Measurements from ENCODE around the gene SLC24A4. TPM values are rescaled to one million over a fixed set of nuclear protein-coding genes. Genes with fewer than 3 reads are reported as not detected.

SLC24A4 gene
- total and polyA plus RNA-seq, 2 donors (not counting 3 experiments of a cell fraction or from before 2014, with no cell fraction given) = 0.07 to 0.08 TPM

GRCh38 chr14:92546347-92547053 is 223.5 kb downstream of the SLC24A4 start:
- no peak overlapping the region for H3K4me3 ChIP-seq (replicated peaks in 1 of 3; ENCODE audit: insufficient read depth in 1 of 3, low read depth in 1 of 3, low read length in 3 of 3)
- ChIA-PET CTCF (no interaction called here), POLR2A (interaction anchor here (0.6 kb wide), 1 partner anchor 12 kb away, joined by 3 read pairs; no protein-coding TSS in a partner anchor)
- no peaks in the 10 kb centered on the region for H3K9me3 ChIP-seq (replicated peaks; ENCODE audit: control insufficient read depth, insufficient read depth, low read length)
- no peaks in the 10 kb centered on the region for H3K36me3 ChIP-seq (ENCODE audit: control insufficient read depth in 2 of 2, extremely low read depth in 1 of 2, insufficient read depth in 2 of 2, low read length in 2 of 2)
- intact Hi-C loops (cut with micrococcal nuclease) = no loop called here
- peaks cover 7% of the 10 kb centered on the region for H3K4me1 ChIP-seq (ENCODE audit: control insufficient read depth, extremely low read depth, insufficient read depth, low read length)
- dilution Hi-C loops (cut with MboI; ENCODE audit: extremely low pct_ligation_motif_present, low sequenced_read_pairs) = no loop called here
- no TSS peak for BruUV-seq (replicated peaks)
- H3K79me2 ChIP-seq (ENCODE audit: control insufficient read depth, insufficient read depth, low read length) = no peaks in the 10 kb centered on the region
- H3K27ac ChIP-seq (ENCODE audit: insufficient read depth, low read depth, low read length) = peak overlapping the region; percentile 71
- H3K9ac ChIP-seq (replicated peaks; ENCODE audit: extremely low read depth, insufficient read depth, low read length) = no peak overlapping the region
- TF ChIP-seq POLR2A (IDR thresholded peaks at IDR 0.05; ENCODE audit: low read depth, low read length) (no peak), GATA2 (IDR thresholded peaks at IDR 0.05; ENCODE audit: insufficient read depth, insufficient read length, low read depth, low read length) (no peak), CTCF (IDR thresholded peaks at IDR 0.05; ENCODE audit: extremely low read depth in 1 of 2, insufficient read depth in 1 of 2, low read depth in 1 of 2, low read length in 2 of 2) (no peak), EZH2 (IDR thresholded peaks at IDR 0.05; ENCODE audit: borderline replicate concordance, low read depth, low read length, severe bottlenecking) (no peak), MYC (IDR thresholded peaks at IDR 0.05; ENCODE audit: low read depth, low read length) (no peak), JUN (IDR thresholded peaks at IDR 0.05; ENCODE audit: borderline replicate concordance, insufficient read depth, insufficient read length, low read depth) (peak; percentile 54)
- peak overlapping the region; percentile 32 for H2AFZ ChIP-seq (ENCODE audit: low read depth, low read length)
- peak; percentile 60 for DNase-seq (ENCODE audit: low read depth, low spot score)
- no peaks in the 10 kb centered on the region for H3K9me1 ChIP-seq (replicated peaks; ENCODE audit: control insufficient read depth, extremely low read depth, insufficient read depth, low read length)
- H4K20me1 ChIP-seq (replicated peaks; ENCODE audit: control insufficient read depth, extremely low read depth, insufficient read depth, low read length) = peaks cover 2% of the 10 kb centered on the region
- peak; percentile 79 for FAIRE-seq
- H3K27me3 ChIP-seq (ENCODE audit: control insufficient read depth in 2 of 2, insufficient read depth in 2 of 2, low read length in 2 of 2) = no peaks in the 10 kb centered on the region
- H3K4me2 ChIP-seq (ENCODE audit: insufficient read depth, low read length) = no peak overlapping the region

Measured in endothelial cell of umbilical vein (primary cell).